LNCaP clone FGC (cell line): ENCODE measurements around the gene CDKL5.

ENCODE experiments used
- DNase-seq: peaks from one replicate; pipeline ENCODE4 v3.0.0-alpha.2; 2011; ENCODE audit warnings: low read depth
- H3K4me3 ChIP-seq: 2 replicates; pipeline ENCODE4 v1.5.1; 2011; ENCODE audit warnings: mild to moderate bottlenecking, low read depth, low read length, control low read depth
- CTCF ChIP-seq: IDR thresholded peaks from 2 replicates; pipeline ENCODE4 v1.5.1; 2012; ENCODE audit warnings: mild to moderate bottlenecking; ENCODE audit not compliant: control insufficient read depth, insufficient read depth; ENCODE audit errors: extremely low read depth

CDKL5 gene

GRCh38 chrX:18702362-18703195, 277.2 kb downstream of the CDKL5 start:
- no peak overlapping the region for H3K4me3 ChIP-seq
- DNase-seq = peak; percentile 41
- no peak for TF ChIP-seq CTCF
